Activated CD4-positive, alpha-beta T cell treated with anti-CD3 and anti-CD28 coated beads for 4 hours (primary cell): ENCODE measurements around the gene CAMSAP1.

Source experiments
- DNase-seq, 2 donors: peaks; one replicate each; pipeline ENCODE4 v3.0.0-alpha.2; 2020

The CAMSAP1 gene

DNA sequence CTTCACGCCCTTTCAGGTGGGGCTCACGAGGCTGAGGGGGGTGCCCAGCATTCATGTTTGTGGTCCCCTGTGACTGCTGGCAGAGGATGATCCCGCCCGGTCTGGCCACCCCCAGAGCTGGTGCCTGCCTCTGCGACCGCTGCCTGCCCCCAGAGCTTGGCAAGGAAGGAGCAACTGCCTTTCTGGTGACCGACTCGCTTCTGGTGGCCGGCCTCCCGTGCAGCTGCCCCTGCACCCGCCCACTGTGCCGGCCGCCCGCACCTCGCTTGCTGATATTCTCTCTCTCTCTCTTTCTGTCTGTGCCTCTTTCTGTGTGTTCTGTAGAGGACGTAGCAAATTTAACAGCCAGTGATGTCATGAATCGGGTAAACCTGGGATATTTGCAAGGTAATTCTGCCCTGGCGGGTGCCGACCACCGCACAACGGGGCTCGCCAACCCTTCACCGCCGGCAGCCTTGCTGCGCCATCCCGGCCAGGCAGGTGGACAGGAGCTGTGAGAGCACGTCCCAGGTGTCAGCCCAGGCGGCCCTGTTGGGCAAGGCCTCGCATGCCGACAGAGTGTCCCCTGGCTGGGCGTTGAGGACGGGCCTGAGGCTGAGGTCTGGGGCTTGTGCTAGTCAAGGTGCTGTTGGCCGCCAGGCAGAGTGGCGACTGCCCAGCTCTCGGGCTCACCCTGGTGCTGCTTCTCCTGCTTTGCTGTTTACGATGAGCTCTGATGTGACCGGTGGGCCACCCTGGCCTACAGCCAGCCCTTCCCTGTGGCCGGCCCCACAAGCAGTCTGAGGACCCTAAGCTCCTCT lies 119.4 kb downstream of the CAMSAP1 start:
- no peak for DNase-seq

DNA sequence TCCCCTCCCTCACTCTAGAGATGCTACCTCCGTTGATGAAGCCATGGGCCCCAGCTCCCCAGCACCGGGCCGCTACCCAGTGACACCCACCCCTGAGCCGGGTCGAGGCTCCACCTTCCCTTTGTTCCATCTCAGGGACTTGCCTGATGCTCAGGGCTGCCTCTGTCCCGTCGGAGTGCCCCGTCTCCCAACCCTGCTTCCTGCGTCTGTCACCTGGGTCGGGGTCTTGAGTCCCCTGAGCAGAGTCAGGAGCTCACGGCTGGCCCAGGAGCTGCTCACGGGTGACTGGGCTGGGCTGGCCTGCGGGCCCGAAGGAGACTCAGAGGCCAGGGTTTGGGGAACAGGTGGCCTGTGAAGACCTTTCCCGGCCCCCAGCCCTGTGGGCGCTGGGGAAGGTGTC lies 120.0 kb downstream of the CAMSAP1 start:
- no peak for DNase-seq

DNA sequence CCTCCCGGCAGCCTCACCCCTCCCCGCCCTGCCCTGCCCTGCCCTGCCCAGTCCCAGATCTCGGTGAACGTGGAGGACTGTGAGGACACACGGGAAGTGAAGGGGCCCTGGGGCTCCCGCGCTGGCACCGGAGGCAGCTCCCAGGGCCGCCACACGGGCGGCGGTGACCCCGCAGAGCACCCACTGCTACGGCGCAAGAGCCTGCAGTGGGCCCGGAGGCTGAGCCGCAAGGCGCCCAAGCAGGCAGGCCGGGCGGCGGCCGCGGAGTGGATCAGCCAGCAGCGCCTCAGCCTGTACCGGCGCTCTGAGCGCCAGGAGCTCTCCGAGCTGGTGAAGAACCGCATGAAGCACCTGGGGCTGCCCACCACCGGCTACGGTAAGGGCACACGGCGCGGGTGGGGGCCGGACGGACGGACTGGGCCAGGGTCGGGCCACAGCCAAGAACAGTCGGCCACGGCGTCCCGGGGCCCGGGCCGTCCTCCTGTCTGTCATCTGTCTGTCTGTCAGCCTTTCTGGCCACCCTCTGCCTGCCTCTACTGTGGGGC lies 121.1 kb downstream of the CAMSAP1 start:
- DNase-seq, result no peak

DNA sequence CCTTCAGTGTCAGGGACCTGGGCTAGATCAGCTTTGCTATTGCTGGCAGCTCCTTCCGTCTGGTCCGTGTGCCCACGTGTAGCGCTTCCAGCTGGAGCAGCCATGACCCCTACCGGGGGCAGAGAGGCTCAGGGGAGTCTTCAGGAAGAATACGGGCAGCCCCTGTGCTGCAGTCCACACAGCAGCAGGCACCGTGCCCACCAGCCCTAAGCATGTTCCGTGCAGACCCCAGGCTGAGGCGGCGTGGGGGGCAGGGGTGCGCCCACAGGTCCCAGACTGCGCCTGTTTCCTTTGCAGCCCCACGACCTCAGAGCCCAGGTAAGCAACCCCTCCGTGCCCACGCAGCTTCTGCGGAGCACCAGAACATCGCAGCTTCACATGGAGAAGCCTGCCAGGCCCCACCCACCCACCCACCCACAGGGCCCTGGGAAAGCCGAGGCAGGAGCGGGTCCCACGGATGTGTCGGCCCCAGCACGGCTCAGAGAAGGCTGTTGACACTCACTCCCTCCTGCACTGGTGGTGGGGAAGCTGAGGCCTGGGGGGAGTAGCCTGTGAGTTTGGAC lies 122.3 kb downstream of the CAMSAP1 start:
- DNase-seq, result no peak

DNA sequence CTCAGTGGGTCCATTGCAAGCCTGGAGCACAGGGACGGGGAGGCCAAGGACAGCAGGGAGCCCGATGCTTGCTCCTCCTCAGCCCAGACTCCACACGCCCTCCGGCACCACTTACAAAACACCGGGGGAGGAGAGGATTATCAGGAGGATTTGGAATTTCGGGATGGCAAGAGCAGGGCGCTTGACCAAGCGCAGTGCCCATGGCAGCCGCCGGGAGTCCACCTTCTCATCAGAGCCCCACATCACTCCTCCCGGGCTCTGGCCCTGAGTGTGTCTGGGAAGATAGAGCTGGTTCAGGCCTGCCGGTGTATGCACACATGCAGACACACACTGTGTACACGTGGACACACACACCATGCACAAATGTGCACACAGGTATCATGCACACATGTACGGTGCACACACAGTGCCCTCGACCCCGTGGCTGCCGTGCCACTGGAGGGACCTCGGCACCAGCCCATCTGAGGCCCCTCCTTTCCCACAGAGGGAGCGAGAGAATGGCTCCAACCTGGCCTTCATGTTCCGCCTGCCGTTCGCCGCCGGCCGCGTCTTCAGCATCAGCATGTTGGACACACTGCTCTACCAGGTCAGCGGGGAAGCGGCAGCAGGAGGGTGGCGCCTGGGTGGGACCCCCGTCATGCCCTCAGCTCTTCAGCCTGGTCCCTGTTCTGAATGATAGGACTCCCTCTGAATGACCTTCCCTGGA lies 123.7 kb downstream of the CAMSAP1 start:
- no peak for DNase-seq

DNA sequence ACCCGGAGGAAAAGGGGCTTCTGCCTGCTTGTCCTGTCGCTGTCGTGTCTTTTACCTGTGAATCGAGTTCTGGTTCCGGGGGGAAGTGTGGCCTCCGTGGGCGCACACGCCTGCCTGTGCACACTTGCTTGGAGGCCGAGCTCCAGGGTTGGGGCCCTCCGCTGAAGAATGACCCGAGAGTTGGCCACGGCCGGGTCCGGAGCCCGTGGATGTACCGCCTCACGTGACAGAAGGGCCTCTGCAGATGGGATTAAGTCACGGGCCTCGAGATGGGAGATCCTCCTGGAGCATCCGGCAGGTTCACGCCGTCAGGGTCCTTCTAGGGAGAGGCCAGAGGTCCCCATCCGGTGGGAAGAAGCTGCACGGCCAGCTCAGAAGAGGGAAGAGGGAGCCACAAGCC lies 124.4 kb downstream of the CAMSAP1 start:
- DNase-seq, result no peak

DNA sequence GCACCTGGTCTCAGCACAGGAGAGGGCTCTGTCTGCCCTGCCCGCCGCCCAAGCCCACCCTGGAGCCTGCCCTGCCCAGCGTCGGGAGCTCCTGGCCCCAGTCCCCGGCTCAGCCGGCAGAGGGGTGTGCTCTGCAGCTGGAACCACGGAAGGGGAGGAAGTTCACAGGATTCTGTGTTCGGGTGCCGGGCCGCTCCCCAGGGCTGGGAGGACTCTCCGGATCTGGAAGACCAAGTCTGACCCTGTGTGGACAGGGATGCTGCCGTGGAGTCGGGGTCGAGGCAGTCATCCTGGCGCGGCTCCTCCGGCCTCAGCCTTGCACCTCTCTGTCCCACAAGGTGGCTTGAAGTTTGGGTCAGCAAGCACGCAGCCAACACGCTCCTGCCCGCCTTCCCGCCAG lies 126.7 kb downstream of the CAMSAP1 start:
- no peak for DNase-seq

DNA sequence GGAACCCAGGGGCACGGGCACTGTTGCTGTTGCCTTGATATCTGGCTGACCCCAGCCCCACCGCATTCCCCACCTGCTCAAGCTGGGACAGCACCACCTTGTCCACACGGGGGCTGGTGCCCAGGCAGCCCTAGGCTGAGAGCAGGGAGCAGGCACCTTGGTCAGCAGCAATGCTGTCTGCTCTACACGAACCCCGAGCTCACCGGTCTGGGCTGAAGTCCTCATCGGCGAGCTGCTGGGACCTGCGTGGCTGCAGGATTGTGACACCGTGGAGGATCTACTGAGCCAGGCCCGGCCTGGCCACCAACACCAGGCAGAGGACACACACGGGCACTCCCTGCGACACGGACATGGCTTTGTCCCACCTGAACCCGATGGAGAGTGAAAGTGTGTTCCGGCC lies 127.3 kb downstream of the CAMSAP1 start:
- no peak for DNase-seq

DNA sequence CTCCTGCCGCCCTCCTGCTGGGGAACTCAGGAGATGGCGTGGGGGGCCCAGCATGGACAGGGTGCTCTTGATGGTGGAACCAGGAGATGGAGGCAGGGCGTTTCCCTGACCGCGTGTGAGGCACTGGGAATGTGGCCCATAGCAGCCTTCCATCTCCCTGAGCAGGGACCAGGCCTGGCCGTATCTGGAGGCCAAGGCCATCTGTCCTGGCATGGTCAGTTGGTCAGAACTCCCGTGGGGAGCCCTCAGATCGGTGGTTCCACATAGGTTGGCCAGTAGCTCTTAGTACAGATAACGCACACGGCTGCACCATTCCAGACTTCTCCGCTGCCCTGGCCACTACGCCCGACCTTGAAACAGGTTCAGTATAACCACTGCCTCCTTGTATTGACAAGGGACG lies 127.8 kb downstream of the CAMSAP1 start:
- no peak for DNase-seq

DNA sequence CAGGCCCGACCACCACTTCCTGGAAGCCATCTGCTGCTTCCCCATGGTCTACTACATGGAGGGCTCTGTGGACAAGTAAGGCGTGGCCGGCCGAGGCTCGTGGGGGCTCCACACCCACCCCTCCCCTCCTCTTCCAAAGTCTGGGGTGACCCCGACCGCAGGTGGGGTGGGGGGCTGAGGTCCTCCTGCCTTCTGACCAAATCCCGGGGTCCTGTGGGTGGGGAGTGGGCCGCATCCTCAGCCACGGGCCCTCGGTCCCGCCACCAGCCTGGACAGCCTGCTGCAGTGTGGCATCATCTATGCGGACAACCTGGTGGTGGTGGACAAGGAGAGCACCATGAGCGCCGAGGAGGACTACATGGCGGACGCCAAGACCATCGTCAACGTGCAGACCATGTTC lies 128.9 kb downstream of the CAMSAP1 start:
- DNase-seq, result no peak

DNA sequence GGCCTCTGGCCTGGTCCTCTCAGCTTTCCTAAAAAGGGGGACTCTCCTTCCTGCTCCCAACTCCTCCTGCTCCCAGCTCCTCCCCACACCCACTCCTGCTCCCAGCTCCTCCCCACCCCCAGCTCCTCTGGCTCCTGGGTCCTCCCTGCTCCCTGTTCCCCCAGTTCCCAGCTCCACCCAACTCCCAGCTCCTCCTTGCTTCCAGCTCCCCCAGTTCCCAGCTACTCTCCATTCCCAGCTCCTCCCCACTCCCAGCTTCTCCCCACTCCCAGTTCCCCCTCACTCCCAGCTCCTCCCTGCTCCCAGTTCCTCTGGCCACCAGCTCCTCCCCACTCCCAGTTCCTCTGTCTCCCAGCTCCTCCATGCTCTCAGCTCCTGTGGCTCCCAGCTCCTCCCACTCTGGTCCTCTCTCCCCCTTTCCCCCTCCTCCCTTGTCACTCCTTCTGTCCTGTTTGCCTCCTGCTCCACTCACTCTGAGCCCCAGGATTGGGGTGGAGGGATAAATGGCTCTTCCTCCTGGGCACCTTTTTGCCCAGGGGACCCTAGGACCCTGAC lies 129.6 kb downstream of the CAMSAP1 start:
- DNase-seq, result no peak

DNA sequence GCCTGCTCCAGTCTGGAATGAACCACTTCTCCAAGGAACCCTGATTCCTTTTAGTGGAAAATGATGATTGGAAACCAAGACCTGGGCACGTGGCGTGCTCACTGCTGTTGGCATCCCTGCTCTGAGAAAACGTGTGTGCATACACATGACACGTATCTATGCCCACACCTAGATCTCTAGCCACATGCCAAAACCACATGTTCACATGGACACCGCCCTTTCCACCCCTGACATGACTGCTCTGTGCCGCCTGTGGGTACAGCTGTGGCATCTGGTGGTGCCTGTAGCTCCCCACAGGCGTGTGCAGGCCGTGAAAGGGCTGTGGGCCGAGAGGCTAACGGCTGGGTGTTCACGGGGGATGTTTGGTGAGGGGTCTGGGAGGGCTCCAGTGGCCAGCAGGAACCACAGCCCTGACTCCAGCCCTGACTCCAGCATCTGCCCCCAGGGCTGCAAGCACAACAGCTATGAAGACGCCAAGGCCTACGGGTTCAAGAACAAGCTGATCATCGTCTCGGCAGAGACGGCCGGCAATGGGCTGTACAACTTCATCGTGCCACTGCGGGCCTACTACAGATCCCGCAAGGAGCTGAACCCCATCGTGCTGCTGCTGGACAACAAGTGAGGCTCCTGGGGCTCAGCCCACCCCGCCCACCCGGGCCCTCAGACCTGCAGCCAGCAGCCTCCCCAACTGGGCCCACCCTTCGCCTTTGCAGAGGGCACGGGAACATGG lies 130.3 kb downstream of the CAMSAP1 start:
- no peak for DNase-seq

DNA sequence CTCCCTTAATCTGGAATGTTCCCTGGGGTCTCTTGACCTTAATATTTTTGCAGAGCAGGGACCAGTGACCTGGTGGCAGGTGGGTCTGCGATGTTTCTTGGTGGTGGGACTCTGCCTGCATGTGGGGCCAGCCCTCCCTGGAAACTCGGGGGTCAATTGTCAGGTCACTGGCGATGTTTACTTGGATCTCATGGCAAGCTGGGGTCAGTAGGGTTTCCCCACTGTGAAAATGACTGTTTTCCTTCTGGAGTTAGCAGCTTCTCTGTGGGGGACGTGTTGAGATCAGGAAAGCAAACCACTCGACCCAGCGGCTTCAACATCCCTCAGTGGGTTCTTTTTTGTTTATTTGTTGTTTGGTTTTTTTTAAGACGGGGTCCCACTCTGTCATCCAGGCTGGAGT lies 131.4 kb downstream of the CAMSAP1 start:
- DNase-seq, result no peak

DNA sequence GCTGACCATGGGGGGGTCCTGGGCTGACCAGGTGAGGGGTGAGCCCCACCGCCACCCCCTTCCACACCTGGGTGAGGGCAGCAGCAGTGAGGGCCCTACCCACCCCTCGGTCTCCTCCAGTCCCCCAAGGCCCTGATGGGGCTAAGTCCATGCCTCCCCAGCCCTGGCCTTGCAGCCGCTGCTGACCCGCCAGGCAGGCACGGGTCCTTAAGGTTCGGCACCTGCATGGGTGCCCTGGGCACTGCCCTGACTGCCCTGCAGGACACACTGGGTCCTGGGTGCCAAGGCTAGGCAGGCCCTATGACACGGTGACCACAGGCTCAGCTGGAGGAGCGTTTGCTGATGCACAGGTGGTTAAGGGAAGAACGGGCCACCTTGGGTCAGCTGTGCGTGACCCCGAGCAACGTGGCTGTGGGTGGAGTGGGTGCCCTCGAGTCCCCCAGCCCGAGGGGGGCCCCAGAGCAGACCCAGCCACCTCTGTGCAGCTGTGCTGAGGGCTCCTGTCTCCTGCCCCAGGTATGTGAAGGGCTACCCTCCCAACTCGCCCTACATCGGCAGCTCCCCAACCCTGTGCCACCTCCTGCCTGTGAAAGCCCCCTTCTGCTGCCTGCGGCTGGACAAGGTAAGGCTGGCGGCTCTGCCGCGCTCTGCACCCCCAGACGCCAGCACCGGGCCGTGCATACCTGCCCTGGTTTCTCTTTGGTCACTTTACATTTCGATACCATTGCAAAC lies 132.4 kb downstream of the CAMSAP1 start:
- DNase-seq, result no peak

DNA sequence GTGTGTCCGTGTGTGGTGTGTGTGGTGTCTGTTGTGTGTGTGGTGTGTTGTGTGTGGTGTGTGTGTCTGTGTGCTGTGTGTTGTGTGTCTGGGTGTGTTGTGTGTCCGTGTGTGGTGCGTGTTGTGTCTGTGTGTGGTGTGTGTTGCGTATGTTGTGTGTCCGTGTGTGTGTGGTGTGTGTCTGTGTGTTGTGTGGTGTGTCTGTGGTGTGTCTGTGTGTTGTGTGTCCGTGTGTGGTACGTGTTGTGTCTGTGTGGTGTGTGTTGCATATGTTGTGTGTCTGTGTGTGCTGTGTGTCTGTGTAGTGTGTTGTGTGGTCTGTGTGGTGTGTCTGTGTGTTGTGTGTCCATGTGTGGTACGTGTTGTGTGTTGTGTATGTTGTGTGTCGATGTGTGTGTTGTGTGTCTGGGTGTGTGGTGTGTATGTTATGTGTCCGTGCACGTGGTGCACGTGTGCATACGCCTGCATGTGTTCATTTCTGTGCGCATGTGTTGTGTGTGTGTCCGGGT lies 133.1 kb downstream of the CAMSAP1 start:
- DNase-seq, result no peak

DNA sequence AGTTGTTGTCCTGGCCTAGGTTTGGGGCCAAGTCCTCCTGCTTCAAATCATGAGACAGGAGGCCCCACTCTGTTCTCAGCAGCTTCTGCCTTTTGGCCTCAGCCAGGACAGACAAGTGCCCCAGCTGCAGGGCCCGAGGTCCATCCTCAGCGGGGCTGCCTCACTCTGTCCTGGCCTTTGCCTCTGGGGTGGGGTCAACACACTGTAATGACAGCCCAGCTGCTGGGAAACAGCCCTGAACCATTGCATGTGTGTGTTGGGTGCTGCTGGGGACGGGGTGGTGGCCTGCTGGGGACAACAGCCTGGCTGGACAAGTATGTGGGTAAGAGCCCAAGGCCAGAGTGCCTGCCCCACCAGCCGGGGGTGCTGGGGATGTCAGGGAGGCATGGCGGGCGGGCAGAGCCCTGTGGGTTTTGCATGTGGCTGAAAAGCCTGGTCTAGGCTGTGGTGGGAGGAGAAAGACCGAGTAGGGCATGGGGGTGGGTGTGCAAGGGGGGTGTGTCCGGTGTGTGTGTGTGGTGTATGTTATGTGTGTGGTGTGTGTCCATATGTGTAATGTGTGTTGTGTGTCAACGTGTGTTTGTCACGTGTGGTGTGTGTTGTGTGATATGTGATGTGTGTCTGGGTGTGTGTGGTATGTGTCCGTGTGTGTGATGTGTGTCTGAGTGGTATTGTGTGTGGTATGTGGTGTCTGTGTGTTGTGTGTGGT lies 133.7 kb downstream of the CAMSAP1 start:
- no peak for DNase-seq

DNA sequence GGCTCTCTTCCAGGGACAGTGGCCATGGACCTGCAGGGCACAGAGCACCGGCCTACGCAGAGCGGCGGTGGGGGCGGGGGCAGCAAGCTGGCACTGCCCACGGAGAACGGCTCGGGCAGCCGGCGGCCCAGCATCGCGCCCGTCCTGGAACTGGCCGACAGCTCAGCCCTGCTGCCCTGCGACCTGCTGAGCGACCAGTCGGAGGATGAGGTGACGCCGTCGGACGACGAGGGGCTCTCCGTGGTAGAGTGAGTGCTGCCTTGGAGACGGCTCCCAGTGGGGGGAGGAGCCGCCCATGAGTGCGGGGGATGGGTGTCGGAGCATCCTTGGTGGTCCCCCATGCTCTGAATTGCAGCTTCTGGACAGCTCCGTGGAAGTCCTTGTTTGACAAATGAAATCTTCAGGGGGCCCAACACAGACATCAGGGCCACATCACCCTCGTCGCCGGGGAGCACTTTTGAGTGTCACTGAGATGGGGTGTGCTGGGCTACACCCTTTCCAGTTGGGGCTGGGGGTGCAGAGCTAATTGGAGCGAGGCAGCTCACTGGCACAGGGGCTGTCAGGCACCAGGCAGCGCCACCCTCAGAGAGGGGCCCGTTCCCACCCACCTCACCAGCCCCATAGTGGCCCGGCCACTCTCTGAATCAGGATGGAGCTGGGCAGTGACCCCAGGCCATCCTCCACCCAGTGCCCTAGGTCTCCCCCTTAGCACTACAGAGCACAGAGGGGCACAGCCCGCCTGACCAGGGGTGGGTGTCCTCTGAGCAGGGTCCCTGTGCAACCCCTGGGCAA lies 134.4 kb downstream of the CAMSAP1 start:
- DNase-seq, result no peak

DNA sequence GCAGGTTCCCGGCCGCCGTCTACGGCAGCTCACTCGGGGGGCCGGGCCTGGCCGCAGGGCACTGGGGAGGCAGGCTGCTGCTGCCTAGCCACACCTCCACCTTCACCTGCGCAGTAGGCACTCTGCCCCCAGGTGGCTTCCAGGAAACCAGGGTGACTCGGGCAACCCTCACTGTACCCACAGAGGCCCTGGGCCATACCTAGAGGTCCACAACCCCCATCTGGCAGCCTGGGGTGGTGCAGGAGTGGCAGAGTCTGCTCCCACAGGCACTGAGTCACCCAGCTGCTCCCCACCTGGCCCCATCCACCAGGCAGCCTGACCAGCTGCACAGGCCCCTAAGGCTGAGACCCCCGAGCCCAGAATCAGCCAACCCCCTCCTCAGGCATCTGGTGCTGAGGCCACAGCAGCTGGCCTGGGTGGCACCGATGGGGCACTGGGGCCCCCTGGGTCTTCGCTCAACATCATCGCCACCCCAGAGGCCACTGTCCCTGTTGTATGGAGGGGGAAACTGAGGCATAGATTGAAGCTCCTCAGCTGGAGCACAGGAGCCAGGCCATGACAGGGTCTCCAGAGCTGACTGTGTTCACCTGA lies 135.2 kb downstream of the CAMSAP1 start:
- DNase-seq, result no peak

DNA sequence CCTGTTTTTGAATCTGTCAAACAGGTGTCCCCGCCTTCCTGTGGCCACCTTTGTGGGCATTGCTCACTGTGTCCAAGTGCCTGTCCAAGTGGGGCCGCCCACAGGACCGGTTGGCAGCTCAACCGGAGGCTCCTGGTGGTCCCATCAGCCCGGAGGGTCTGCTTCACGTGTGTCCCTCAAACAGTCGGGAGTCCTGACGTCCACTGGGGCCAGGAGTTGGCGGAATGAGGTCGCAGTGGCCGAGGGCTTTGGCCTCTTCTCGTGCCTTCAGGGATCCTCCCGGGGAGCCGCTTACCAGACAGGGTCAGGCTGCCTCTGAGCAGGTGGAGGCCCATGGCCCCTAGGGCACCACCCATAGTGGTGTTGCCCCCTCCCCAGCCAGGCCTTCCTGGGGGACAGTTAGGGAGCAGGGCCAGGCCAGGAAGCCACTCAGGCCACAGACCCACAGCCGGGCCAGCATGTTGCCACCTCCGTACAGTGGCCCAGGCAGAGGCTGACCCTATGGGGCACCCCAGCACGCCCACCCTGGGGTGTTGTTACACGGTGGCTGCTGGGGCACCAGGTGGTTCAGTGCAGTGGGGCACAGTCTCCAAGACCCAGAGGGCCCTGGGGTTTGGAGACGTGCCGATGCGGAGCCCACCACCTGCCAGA lies 135.8 kb downstream of the CAMSAP1 start:
- DNase-seq, result no peak

DNA sequence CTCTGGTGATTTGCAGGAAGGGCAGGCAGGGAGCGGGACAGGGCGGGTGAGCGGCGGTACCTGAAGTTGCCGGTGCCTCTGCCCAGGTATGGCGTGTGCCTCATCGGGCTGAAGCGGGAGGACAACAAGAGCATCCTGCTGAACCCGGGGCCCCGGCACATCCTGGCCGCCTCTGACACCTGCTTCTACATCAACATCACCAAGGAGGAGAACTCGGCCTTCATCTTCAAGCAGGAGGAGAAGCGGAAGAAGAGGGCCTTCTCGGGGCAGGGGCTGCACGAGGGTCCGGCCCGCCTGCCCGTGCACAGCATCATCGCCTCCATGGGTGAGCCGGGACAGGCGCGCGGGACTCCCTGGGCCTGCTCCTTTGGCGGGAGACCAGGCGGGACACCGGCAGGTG lies 136.6 kb downstream of the CAMSAP1 start:
- no peak for DNase-seq
